KMS-11 (cell line): ENCODE measurements around the gene TMEM242.

ENCODE experiments used
- H2AFZ ChIP-seq: fragments of 200-600 bp; sonication (generic); 2 replicates; pipeline ENCODE4 v1.6.1; 2016; ENCODE audit warnings: antibody characterized with exemption, mixed run types, low read depth
- H3K27ac ChIP-seq: fragments of 200-600 bp; sonication (generic); 2 replicates; pipeline ENCODE4 v1.6.1; 2016; ENCODE audit warnings: mild to moderate bottlenecking, mixed run types
- H3K27me3 ChIP-seq: fragments of 200-600 bp; sonication (generic); 2 replicates; pipeline ENCODE4 v1.6.1; 2017; ENCODE audit warnings: mild to moderate bottlenecking, low read depth, mixed run types, moderate library complexity; ENCODE audit not compliant: insufficient read depth
- H3K36me3 ChIP-seq: fragments of 200-600 bp; sonication (generic); 2 replicates; pipeline ENCODE4 v1.6.1; 2017; ENCODE audit warnings: mild to moderate bottlenecking, mixed run types; ENCODE audit not compliant: insufficient read depth
- H3K4me1 ChIP-seq: fragments of 200-600 bp; sonication (generic); 2 replicates; pipeline ENCODE4 v1.6.1; 2016; ENCODE audit warnings: mild to moderate bottlenecking, low read depth, mixed run types; ENCODE audit not compliant: poor library complexity, severe bottlenecking
- H3K4me2 ChIP-seq: fragments of 200-600 bp; sonication (generic); 2 replicates; pipeline ENCODE4 v1.7.0; 2016; ENCODE audit warnings: mild to moderate bottlenecking, mixed run types
- H3K4me3 ChIP-seq: fragments of 200-600 bp; sonication (generic); IDR thresholded peaks from 2 replicates; pipeline ENCODE4 v1.6.1; 2017; ENCODE audit warnings: low read depth, low read length, mixed read lengths; ENCODE audit not compliant: insufficient read depth
- H3K79me2 ChIP-seq: fragments of 200-600 bp; sonication (generic); 2 replicates; pipeline ENCODE4 v1.6.1; 2016; ENCODE audit warnings: low read depth, mixed run types; ENCODE audit not compliant: insufficient read depth
- H3K9ac ChIP-seq: fragments of 200-600 bp; sonication (generic); 2 replicates; pipeline ENCODE4 v1.6.1; 2016; ENCODE audit warnings: mild to moderate bottlenecking, mixed run types
- H4K20me1 ChIP-seq: fragments of 200-600 bp; sonication (generic); 2 replicates; pipeline ENCODE4 v1.6.1; 2016; ENCODE audit warnings: mild to moderate bottlenecking, mixed run types; ENCODE audit not compliant: insufficient read depth
- CTCF ChIP-seq: fragments of 200-600 bp; sonication (generic); conservative IDR thresholded peaks from 2 replicates; pipeline ENCODE4 v1.6.1; 2017; ENCODE audit warnings: low read depth, mild to moderate bottlenecking, antibody characterized with exemption, low read length, moderate library complexity, mixed read lengths

Gene TMEM242

GRCh38 chr6:157242791-157243190, 80.5 kb downstream of the TMEM242 start:
- H3K36me3 ChIP-seq = no peaks in the 10 kb centered on the region
- no peak overlapping the region for H3K4me2 ChIP-seq
- no peaks in the 10 kb centered on the region for H3K79me2 ChIP-seq
- H3K4me1 ChIP-seq = peaks cover 25% of the 10 kb centered on the region
- no peak overlapping the region for H3K27ac ChIP-seq
- no peak overlapping the region for H3K4me3 ChIP-seq
- H3K9ac ChIP-seq = no peak overlapping the region
- no peaks in the 10 kb centered on the region for H4K20me1 ChIP-seq
- no peak overlapping the region for H2AFZ ChIP-seq
- no peak for TF ChIP-seq CTCF
- H3K27me3 ChIP-seq = no peaks in the 10 kb centered on the region

DNA sequence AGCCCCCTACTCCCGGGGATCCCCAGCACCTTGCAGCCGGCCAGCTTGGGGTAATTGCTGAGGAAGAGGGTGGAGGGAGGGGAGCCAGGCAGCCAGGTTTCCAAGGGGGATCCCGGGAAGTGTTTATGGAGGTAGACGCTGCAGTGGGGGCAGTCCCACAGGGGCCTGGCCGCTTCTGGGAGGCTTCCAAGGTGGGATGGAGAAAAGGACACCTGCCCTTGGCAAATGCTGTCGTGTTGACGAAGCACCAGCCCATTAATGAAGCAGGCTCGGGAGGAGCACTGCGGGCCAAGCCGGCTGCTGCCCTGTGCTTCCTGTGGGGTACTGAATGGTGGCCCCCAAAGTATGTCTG, 82.4 kb downstream of the TMEM242 start:
- no peak for TF ChIP-seq CTCF
- peak overlapping the region; percentile 67; the same call in 1 of the 2 replicates for H2AFZ ChIP-seq
- H3K9ac ChIP-seq = peak overlapping the region; percentile 48; the same call in 1 of the 2 replicates
- H3K4me1 ChIP-seq = peaks cover 25% of the 10 kb centered on the region
- no peaks in the 10 kb centered on the region for H3K36me3 ChIP-seq
- no peaks in the 10 kb centered on the region for H4K20me1 ChIP-seq
- H3K27me3 ChIP-seq = no peaks in the 10 kb centered on the region
- no peak overlapping the region for H3K4me3 ChIP-seq
- no peak overlapping the region for H3K27ac ChIP-seq
- H3K4me2 ChIP-seq = peak overlapping the region; percentile 84; the same call in 1 of the 2 replicates
- H3K79me2 ChIP-seq = no peaks in the 10 kb centered on the region

GRCh38 chr6:157240059-157240959, 83.0 kb downstream of the TMEM242 start:
- Histone ChIP-seq H3K4me1 (peaks cover 25% of the 10 kb centered on the region), H3K27me3 (no peaks in the 10 kb centered on the region), H3K4me3 (no peak overlapping the region), H3K4me2 (peak overlapping the region; percentile 84), H3K9ac (peak overlapping the region; percentile 48; the same call in 1 of the 2 replicates), H3K36me3 (no peaks in the 10 kb centered on the region), H3K27ac (peak overlapping the region; percentile 5; the same call in 1 of the 2 replicates), H3K79me2 (no peaks in the 10 kb centered on the region), H4K20me1 (no peaks in the 10 kb centered on the region), H2AFZ (peak overlapping the region; percentile 67)
- no peak for TF ChIP-seq CTCF

DNA sequence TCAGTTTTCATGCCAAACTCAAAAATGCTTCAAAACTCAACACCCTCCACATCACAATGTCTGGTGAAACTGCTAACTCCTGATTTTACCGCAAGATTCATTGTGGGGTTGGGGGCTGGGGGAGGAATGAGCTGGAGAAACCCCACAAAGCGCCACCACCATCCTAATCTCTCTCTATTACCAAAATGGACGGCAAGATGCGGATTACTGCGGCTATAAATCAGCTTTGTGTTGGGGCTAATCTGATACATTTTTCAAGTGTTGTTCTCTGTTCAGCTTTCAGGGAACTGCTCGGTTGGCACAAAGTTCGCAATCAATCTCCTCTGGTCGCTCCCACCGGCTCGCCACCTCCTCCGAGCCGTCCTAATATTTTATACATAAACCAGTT, 83.7 kb downstream of the TMEM242 start:
- TF ChIP-seq CTCF = no peak
- Histone ChIP-seq H4K20me1 (no peaks in the 10 kb centered on the region), H3K27me3 (no peaks in the 10 kb centered on the region), H3K9ac (no peak overlapping the region; the same call in 1 of the 2 replicates), H2AFZ (peak overlapping the region; percentile 67; the same call in 1 of the 2 replicates), H3K4me2 (peak overlapping the region; percentile 84; the same call in 1 of the 2 replicates), H3K4me1 (peaks cover 25% of the 10 kb centered on the region), H3K79me2 (no peaks in the 10 kb centered on the region), H3K27ac (no peak overlapping the region), H3K4me3 (no peak overlapping the region), H3K36me3 (no peaks in the 10 kb centered on the region)
